Measurements from ENCODE around the gene USP17L30. TPM values are rescaled to one million over a fixed set of nuclear protein-coding genes. Genes with fewer than 3 reads are reported as not detected.

USP17L30 gene, protein sequence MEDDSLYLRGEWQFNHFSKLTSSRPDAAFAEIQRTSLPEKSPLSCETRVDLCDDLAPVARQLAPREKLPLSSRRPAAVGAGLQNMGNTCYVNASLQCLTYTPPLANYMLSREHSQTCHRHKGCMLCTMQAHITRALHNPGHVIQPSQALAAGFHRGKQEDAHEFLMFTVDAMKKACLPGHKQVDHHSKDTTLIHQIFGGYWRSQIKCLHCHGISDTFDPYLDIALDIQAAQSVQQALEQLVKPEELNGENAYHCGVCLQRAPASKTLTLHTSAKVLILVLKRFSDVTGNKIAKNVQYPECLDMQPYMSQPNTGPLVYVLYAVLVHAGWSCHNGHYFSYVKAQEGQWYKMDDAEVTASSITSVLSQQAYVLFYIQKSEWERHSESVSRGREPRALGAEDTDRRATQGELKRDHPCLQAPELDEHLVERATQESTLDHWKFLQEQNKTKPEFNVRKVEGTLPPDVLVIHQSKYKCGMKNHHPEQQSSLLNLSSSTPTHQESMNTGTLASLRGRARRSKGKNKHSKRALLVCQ
- not detected for total RNA-seq

DNA sequence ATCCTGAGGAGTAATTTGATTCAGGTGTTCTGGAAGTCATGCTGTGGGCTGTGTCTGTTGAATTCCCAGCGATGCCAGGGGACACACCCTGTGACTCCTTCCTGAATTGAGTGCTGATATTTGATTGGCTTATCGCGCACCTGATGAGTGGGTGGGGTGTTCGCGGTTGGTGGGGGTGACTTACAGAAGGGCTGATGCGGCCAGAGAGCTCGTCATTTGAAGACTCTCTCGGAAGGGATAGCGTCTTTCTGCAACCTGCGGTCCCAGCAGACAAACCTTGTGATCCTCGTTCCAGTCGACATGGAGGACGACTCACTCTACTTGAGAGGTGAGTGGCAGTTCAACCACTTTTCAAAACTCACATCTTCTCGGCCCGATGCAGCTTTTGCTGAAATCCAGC, at the start of gene USP17L30:
USP17L30 (plus strand) TSS at position 301 of the 400 bp plus-strand sequence; CDS start at position 301, 0 bp downstream.

DNA sequence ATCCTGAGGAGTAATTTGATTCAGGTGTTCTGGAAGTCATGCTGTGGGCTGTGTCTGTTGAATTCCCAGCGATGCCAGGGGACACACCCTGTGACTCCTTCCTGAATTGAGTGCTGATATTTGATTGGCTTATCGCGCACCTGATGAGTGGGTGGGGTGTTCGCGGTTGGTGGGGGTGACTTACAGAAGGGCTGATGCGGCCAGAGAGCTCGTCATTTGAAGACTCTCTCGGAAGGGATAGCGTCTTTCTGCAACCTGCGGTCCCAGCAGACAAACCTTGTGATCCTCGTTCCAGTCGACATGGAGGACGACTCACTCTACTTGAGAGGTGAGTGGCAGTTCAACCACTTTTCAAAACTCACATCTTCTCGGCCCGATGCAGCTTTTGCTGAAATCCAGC, 38.1 kb upstream of the USP17L30 start, which contains the start of gene USP17L24:
USP17L24 (plus strand) TSS at position 301 of the 400 bp plus-strand sequence; CDS start at position 301, 0 bp downstream.

DNA sequence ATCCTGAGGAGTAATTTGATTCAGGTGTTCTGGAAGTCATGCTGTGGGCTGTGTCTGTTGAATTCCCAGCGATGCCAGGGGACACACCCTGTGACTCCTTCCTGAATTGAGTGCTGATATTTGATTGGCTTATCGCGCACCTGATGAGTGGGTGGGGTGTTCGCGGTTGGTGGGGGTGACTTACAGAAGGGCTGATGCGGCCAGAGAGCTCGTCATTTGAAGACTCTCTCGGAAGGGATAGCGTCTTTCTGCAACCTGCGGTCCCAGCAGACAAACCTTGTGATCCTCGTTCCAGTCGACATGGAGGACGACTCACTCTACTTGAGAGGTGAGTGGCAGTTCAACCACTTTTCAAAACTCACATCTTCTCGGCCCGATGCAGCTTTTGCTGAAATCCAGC, 33.3 kb upstream of the USP17L30 start, which contains the start of gene USP17L25:
USP17L25 (plus strand) TSS at position 301 of the 400 bp plus-strand sequence; CDS start at position 301, 0 bp downstream.

DNA sequence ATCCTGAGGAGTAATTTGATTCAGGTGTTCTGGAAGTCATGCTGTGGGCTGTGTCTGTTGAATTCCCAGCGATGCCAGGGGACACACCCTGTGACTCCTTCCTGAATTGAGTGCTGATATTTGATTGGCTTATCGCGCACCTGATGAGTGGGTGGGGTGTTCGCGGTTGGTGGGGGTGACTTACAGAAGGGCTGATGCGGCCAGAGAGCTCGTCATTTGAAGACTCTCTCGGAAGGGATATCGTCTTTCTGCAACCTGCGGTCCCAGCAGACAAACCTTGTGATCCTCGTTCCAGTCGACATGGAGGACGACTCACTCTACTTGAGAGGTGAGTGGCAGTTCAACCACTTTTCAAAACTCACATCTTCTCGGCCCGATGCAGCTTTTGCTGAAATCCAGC, 28.6 kb upstream of the USP17L30 start, which contains the start of gene USP17L26:
USP17L26 (plus strand) TSS at position 301 of the 400 bp plus-strand sequence; CDS start at position 301, 0 bp downstream.

DNA sequence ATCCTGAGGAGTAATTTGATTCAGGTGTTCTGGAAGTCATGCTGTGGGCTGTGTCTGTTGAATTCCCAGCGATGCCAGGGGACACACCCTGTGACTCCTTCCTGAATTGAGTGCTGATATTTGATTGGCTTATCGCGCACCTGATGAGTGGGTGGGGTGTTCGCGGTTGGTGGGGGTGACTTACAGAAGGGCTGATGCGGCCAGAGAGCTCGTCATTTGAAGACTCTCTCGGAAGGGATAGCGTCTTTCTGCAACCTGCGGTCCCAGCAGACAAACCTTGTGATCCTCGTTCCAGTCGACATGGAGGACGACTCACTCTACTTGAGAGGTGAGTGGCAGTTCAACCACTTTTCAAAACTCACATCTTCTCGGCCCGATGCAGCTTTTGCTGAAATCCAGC, 23.8 kb upstream of the USP17L30 start, which contains the start of gene USP17L5:
USP17L5 (plus strand) TSS at position 301 of the 400 bp plus-strand sequence; CDS start at position 301, 0 bp downstream.

DNA sequence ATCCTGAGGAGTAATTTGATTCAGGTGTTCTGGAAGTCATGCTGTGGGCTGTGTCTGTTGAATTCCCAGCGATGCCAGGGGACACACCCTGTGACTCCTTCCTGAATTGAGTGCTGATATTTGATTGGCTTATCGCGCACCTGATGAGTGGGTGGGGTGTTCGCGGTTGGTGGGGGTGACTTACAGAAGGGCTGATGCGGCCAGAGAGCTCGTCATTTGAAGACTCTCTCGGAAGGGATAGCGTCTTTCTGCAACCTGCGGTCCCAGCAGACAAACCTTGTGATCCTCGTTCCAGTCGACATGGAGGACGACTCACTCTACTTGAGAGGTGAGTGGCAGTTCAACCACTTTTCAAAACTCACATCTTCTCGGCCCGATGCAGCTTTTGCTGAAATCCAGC, 19.1 kb upstream of the USP17L30 start, which contains the start of gene USP17L27:
USP17L27 (plus strand) TSS at position 301 of the 400 bp plus-strand sequence; CDS start at position 301, 0 bp downstream.

DNA sequence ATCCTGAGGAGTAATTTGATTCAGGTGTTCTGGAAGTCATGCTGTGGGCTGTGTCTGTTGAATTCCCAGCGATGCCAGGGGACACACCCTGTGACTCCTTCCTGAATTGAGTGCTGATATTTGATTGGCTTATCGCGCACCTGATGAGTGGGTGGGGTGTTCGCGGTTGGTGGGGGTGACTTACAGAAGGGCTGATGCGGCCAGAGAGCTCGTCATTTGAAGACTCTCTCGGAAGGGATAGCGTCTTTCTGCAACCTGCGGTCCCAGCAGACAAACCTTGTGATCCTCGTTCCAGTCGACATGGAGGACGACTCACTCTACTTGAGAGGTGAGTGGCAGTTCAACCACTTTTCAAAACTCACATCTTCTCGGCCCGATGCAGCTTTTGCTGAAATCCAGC, 14.3 kb upstream of the USP17L30 start, which contains the start of gene USP17L28:
USP17L28 (plus strand) TSS at position 301 of the 400 bp plus-strand sequence; CDS start at position 301, 0 bp downstream.

DNA sequence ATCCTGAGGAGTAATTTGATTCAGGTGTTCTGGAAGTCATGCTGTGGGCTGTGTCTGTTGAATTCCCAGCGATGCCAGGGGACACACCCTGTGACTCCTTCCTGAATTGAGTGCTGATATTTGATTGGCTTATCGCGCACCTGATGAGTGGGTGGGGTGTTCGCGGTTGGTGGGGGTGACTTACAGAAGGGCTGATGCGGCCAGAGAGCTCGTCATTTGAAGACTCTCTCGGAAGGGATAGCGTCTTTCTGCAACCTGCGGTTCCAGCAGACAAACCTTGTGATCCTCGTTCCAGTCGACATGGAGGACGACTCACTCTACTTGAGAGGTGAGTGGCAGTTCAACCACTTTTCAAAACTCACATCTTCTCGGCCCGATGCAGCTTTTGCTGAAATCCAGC, 9.6 kb upstream of the USP17L30 start, which contains the start of gene USP17L29:
USP17L29 (plus strand) TSS at position 301 of the 400 bp plus-strand sequence; CDS start at position 301, 0 bp downstream.

Small RNA genes within 50 kb of the gene (small RNA-seq; reads per million reads assigned to genes)
- 0 reads per million in 2 donors for gene RNA5SP153

Other genes with a start within 250 kb of the USP17L30 start
- gene FAM90A26, start 192.7 kb upstream of the USP17L30 start, total RNA-seq: not detected
- not detected for gene USP17L10, start 152.5 kb upstream of the USP17L30 start, total RNA-seq
- gene USP17L11, start 147.7 kb upstream of the USP17L30 start, total RNA-seq: not detected
- not detected for gene USP17L12, start 143.0 kb upstream of the USP17L30 start, total RNA-seq
- gene USP17L13, start 138.2 kb upstream of the USP17L30 start, total RNA-seq: not detected
- gene USP17L15, start 128.7 kb upstream of the USP17L30 start, total RNA-seq: not detected
- not detected for gene USP17L17, start 119.2 kb upstream of the USP17L30 start, total RNA-seq
- not detected for gene USP17L18, start 114.5 kb upstream of the USP17L30 start, total RNA-seq
- not detected for gene USP17L19, start 109.8 kb upstream of the USP17L30 start, total RNA-seq
- not detected for gene USP17L20, start 105.0 kb upstream of the USP17L30 start, total RNA-seq
- not detected for gene USP17L21, start 100.3 kb upstream of the USP17L30 start, total RNA-seq
- gene USP17L22, start 95.5 kb upstream of the USP17L30 start, total RNA-seq: not detected
- gene USP17L24, start 38.0 kb upstream of the USP17L30 start, total RNA-seq: not detected
- gene USP17L25, start 33.2 kb upstream of the USP17L30 start, total RNA-seq: not detected
- gene USP17L26, start 28.5 kb upstream of the USP17L30 start, total RNA-seq: not detected
- gene USP17L5, start 23.7 kb upstream of the USP17L30 start, total RNA-seq: not detected
- not detected for gene USP17L27, start 19.0 kb upstream of the USP17L30 start, total RNA-seq
- gene USP17L28, start 14.2 kb upstream of the USP17L30 start, total RNA-seq: not detected
- gene USP17L29, start 9.5 kb upstream of the USP17L30 start, total RNA-seq: not detected
- gene DEFB131A, start 81.3 kb downstream of the USP17L30 start, total RNA-seq: not detected